HepG2 (cell line): ENCODE data around the gene PCOLCE2.

ENCODE experiments used
- BHLHE40 ChIP-seq: IDR thresholded peaks from 2 replicates; pipeline ENCODE4 v1.6.1; 2011; ENCODE audit warnings: low read length, improper control_type of control experiment
- ETS1 ChIP-seq: sonication (generic); formaldehyde crosslinking; IDR thresholded peaks from 2 replicates; pipeline ENCODE4 v1.4.0; 2020; ENCODE audit warnings: missing genetic modification reagents
- KDM1A ChIP-seq: IDR thresholded peaks from 2 replicates; pipeline ENCODE4 v1.6.1; 2016; ENCODE audit warnings: missing compliant biosample characterization
- NR1H2 ChIP-seq: sonication (generic); formaldehyde crosslinking; IDR thresholded peaks from 2 replicates; pipeline ENCODE4 v1.8.1; 2022; ENCODE audit warnings: low read depth, missing genetic modification reagents, borderline replicate concordance
- REST ChIP-seq, 2 experiments: IDR thresholded peaks; 2 replicates each; pipeline ENCODE4 v1.6.1; 2011 to 2012; ENCODE audit warnings: low read length in 2 of 2, borderline replicate concordance in 1 of 2, low read depth in 1 of 2, mild to moderate bottlenecking in 1 of 2, moderate library complexity in 1 of 2
- SOX6 ChIP-seq, 2 experiments: fragments of 450-650 bp in 1 of 2; sonication (generic) in 1 of 2; formaldehyde crosslinking in 1 of 2; IDR thresholded peaks; 2 replicates each; pipeline versions ENCODE4 v1.4.0 to v1.6.1; 2017 to 2020; ENCODE audit warnings: antibody characterized with exemption in 1 of 2, mild to moderate bottlenecking in 1 of 2, missing genetic modification reagents in 1 of 2
- ZKSCAN8 ChIP-seq: IDR thresholded peaks from 2 replicates; pipeline ENCODE4 v1.6.1; 2016; ENCODE audit warnings: borderline replicate concordance, missing genetic modification reagents, missing compliant biosample characterization
- ZNF362 ChIP-seq: sonication (generic); formaldehyde crosslinking; IDR thresholded peaks from 2 replicates; pipeline ENCODE4 v1.4.0; 2020; ENCODE audit warnings: missing genetic modification reagents, mild to moderate bottlenecking, borderline replicate concordance
- ZNF512 ChIP-seq: sonication (generic); formaldehyde crosslinking; IDR thresholded peaks from 2 replicates; pipeline ENCODE4 v1.4.0; 2020; ENCODE audit warnings: mild to moderate bottlenecking, missing genetic modification reagents
- ZNF616 ChIP-seq: sonication (generic); formaldehyde crosslinking; IDR thresholded peaks from 2 replicates; pipeline ENCODE4 v1.5.0; 2020; ENCODE audit warnings: low read depth, mild to moderate bottlenecking, missing genetic modification reagents
- ZNF691 ChIP-seq: sonication (generic); formaldehyde crosslinking; IDR thresholded peaks from 2 replicates; pipeline ENCODE4 v1.4.0; 2020; ENCODE audit warnings: missing genetic modification reagents, low read depth, mild to moderate bottlenecking, borderline replicate concordance

GRCh38 chr3:142935963-142936362, 47.1 kb upstream of the PCOLCE2 start:
- TF ChIP-seq ZNF512 (CRISPR knock-in tag): no peak
- TF ChIP-seq SOX6 (IDR thresholded peaks at IDR 0.05): no peak
- TF ChIP-seq SOX6 (CRISPR knock-in tag; IDR thresholded peaks at IDR 0.05): no peak
- no peak for TF ChIP-seq REST (IDR thresholded peaks at IDR 0.05; ENCODE audit: borderline replicate concordance in 1 of 2, low read depth in 1 of 2, low read length in 2 of 2)
- TF ChIP-seq BHLHE40: no peak
- no peak for TF ChIP-seq NR1H2 (CRISPR knock-in tag)
- TF ChIP-seq ZNF691 (CRISPR knock-in tag): no peak
- no peak for TF ChIP-seq ZKSCAN8 (CRISPR knock-in tag)
- no peak for TF ChIP-seq ZNF616
- no peak for TF ChIP-seq KDM1A (CRISPR knock-in tag)
- TF ChIP-seq ZNF362 (CRISPR knock-in tag): no peak
- TF ChIP-seq ETS1 (CRISPR knock-in tag): no peak
